Measurements from ENCODE around the gene DLG2.

DNA sequence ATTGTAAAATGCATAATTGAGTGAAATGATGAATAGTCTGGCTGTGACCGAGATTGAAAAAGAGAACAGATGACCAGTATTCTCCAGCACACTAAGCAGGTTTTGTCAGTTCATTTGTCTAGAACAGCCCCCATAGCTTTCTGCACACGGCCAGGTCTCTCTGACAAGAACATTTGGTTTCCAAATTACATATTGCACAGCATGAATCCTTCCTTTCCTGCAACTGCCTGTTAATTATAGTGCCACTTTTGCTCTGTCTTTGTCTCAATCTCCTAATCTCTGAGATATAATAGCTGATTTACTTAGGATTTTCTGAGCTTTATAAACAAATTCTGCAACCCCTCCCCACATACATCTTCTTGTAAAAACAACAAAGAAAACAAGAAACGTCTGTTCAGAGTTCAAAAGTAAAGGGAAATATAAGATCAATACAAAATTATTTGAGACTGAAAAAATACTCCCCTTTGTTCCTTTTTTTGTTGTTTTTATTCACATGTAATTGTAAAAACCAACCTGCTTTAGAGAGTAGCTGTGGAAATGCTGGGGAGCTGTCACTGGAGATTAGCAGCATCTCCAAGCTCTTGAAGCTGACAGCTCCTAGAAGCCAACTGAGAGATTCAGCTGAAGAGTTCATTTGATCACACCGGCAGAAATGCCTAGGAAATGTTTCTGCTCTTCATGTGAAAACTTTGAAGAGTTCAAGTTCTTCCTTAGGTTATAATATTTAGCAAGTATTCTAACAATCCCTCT, 998.1 kb downstream of the DLG2 start:
- TF ChIP-seq POLR2AphosphoS5 (IDR thresholded peaks at IDR 0.05; ENCODE audit: low read depth, low read length) (no peak), POLR2A (IDR thresholded peaks at IDR 0.05; ENCODE audit: low read depth, low read length) (no peak), TAF1 (IDR thresholded peaks at IDR 0.05; ENCODE audit: low read depth, low read length) (no peak), POU2F2 (IDR thresholded peaks at IDR 0.05; ENCODE audit: low read depth, low read length) (no peak)

Measured in GM12891 (cell line).